ENCODE measurements around the gene RTL5. TPM values are rescaled to one million over a fixed set of nuclear protein-coding genes. Genes with fewer than 3 reads are reported as not detected.

RTL5 gene
- total RNA-seq, 2 donors from 2014 or later = 2.6 to 2.7 TPM

- Mint-ChIP-seq H3K4me1 (peaks cover 27% of the 10 kb centered on the region), H3K36me3 (ENCODE audit: low read depth) (no peaks in the 10 kb centered on the region), H3K27ac (peak overlapping the region; percentile 72), H3K27me3 (no peaks in the 10 kb centered on the region), H3K4me3 (no peak overlapping the region)
- ATAC-seq = no peak
- no peak for DNase-seq
- no peaks in the 10 kb centered on the region for H3K9me3 ChIP-seq (ENCODE audit: control insufficient read depth, low read length, poor library complexity, severe bottlenecking)
Measured at GRCh38 chrX:72097098-72097497, 34.6 kb downstream of the RTL5 start.

GRCh38 chrX:72095370-72095769 is 36.3 kb downstream of the RTL5 start:
- peaks cover 15% of the 10 kb centered on the region for H3K4me1 Mint-ChIP-seq
- DNase-seq = no peak
- no peak for ATAC-seq
- H3K36me3 Mint-ChIP-seq (ENCODE audit: low read depth) = no peaks in the 10 kb centered on the region
- H3K27me3 Mint-ChIP-seq = no peaks in the 10 kb centered on the region
- peak overlapping the region; percentile 96 for H3K27ac Mint-ChIP-seq
- H3K9me3 ChIP-seq (ENCODE audit: control insufficient read depth, low read length, poor library complexity, severe bottlenecking) = no peaks in the 10 kb centered on the region
- peak overlapping the region; percentile 69 for H3K4me3 Mint-ChIP-seq

- H3K27ac Mint-ChIP-seq = peak overlapping the region; percentile 96
- peak overlapping the region; percentile 69 for H3K4me3 Mint-ChIP-seq
- H3K27me3 Mint-ChIP-seq = no peaks in the 10 kb centered on the region
- peak; percentile 93 for ATAC-seq
- DNase-seq = peak; percentile 53 to 68 (median 59)
- H3K36me3 Mint-ChIP-seq (ENCODE audit: low read depth) = no peaks in the 10 kb centered on the region
- H3K9me3 ChIP-seq (ENCODE audit: control insufficient read depth, low read length, poor library complexity, severe bottlenecking) = no peaks in the 10 kb centered on the region
- H3K4me1 Mint-ChIP-seq = peaks cover 11% of the 10 kb centered on the region
Measured at GRCh38 chrX:72094894-72095293, 36.8 kb downstream of the RTL5 start.

GRCh38 chrX:72089254-72089653 is 42.5 kb downstream of the RTL5 start:
- ATAC-seq = no peak
- H3K27ac Mint-ChIP-seq = peak overlapping the region; percentile 41
- no peaks in the 10 kb centered on the region for H3K36me3 Mint-ChIP-seq (ENCODE audit: low read depth)

GRCh38 chrX:72088761-72089160 is 43.0 kb downstream of the RTL5 start:
- no peak for DNase-seq
- Mint-ChIP-seq H3K36me3 (ENCODE audit: low read depth) (no peaks in the 10 kb centered on the region), H3K4me3 (no peak overlapping the region), H3K27me3 (no peaks in the 10 kb centered on the region), H3K4me1 (peaks cover 4% of the 10 kb centered on the region), H3K27ac (peak overlapping the region; percentile 41)
- ATAC-seq = no peak
- no peaks in the 10 kb centered on the region for H3K9me3 ChIP-seq (ENCODE audit: control insufficient read depth, low read length, poor library complexity, severe bottlenecking)

More at GRCh38 chrX:72089254-72089653, 42.5 kb downstream of the RTL5 start:
- peaks cover 3% of the 10 kb centered on the region for H3K4me1 Mint-ChIP-seq
- no peaks in the 10 kb centered on the region for H3K9me3 ChIP-seq (ENCODE audit: control insufficient read depth, low read length, poor library complexity, severe bottlenecking)
- DNase-seq = no peak
- no peak overlapping the region for H3K4me3 Mint-ChIP-seq
- no peaks in the 10 kb centered on the region for H3K27me3 Mint-ChIP-seq

GRCh38 chrX:72086995-72087394 is 44.7 kb downstream of the RTL5 start:
- H3K4me3 Mint-ChIP-seq = no peak overlapping the region
- H3K27ac Mint-ChIP-seq = no peak overlapping the region
- peaks cover 5% of the 10 kb centered on the region for H3K4me1 Mint-ChIP-seq

GRCh38 chrX:72084114-72084513 is 47.6 kb downstream of the RTL5 start:
- DNase-seq (no peak), ATAC-seq (no peak)
- no peak overlapping the region for H3K27ac Mint-ChIP-seq
- H3K4me3 Mint-ChIP-seq = no peak overlapping the region
- peaks cover 6% of the 10 kb centered on the region for H3K4me1 Mint-ChIP-seq
- H3K27me3 Mint-ChIP-seq = no peaks in the 10 kb centered on the region
- H3K9me3 ChIP-seq (ENCODE audit: control insufficient read depth, low read length, poor library complexity, severe bottlenecking) = no peaks in the 10 kb centered on the region
- H3K36me3 Mint-ChIP-seq (ENCODE audit: low read depth) = no peaks in the 10 kb centered on the region

More at GRCh38 chrX:72086995-72087394, 44.7 kb downstream of the RTL5 start:
- DNase-seq (no peak), ATAC-seq (no peak)
- H3K9me3 ChIP-seq (ENCODE audit: control insufficient read depth, low read length, poor library complexity, severe bottlenecking) = no peaks in the 10 kb centered on the region
- Mint-ChIP-seq H3K36me3 (ENCODE audit: low read depth) (no peaks in the 10 kb centered on the region), H3K27me3 (no peaks in the 10 kb centered on the region)

- Mint-ChIP-seq H3K27me3 (no peaks in the 10 kb centered on the region), H3K4me1 (peaks cover 9% of the 10 kb centered on the region), H3K27ac (no peak overlapping the region), H3K4me3 (no peak overlapping the region), H3K36me3 (ENCODE audit: low read depth) (no peaks in the 10 kb centered on the region)
- DNase-seq (no peak), ATAC-seq (no peak)
- no peaks in the 10 kb centered on the region for H3K9me3 ChIP-seq (ENCODE audit: control insufficient read depth, low read length, poor library complexity, severe bottlenecking)
Measured at GRCh38 chrX:72083291-72083690, 48.4 kb downstream of the RTL5 start.

- H3K9me3 ChIP-seq (ENCODE audit: control insufficient read depth, low read length, poor library complexity, severe bottlenecking) = no peaks in the 10 kb centered on the region
- no peak for ATAC-seq
- DNase-seq = no peak
- no peaks in the 10 kb centered on the region for H3K27me3 Mint-ChIP-seq
- H3K4me3 Mint-ChIP-seq = no peak overlapping the region
- peaks cover 9% of the 10 kb centered on the region for H3K4me1 Mint-ChIP-seq
- H3K36me3 Mint-ChIP-seq (ENCODE audit: low read depth) = no peaks in the 10 kb centered on the region
- no peak overlapping the region for H3K27ac Mint-ChIP-seq
Measured at GRCh38 chrX:72081605-72082320, 50.0 kb downstream of the RTL5 start.

- no peaks in the 10 kb centered on the region for H3K9me3 ChIP-seq (ENCODE audit: control insufficient read depth, low read length, poor library complexity, severe bottlenecking)
- Mint-ChIP-seq H3K27me3 (no peaks in the 10 kb centered on the region), H3K36me3 (ENCODE audit: low read depth) (no peaks in the 10 kb centered on the region), H3K4me3 (no peak overlapping the region), H3K4me1 (peaks cover 9% of the 10 kb centered on the region), H3K27ac (no peak overlapping the region)
- no peak for DNase-seq
- ATAC-seq = no peak
Measured at GRCh38 chrX:72080800-72081199, 50.9 kb downstream of the RTL5 start.

- Mint-ChIP-seq H3K27ac (no peak overlapping the region), H3K36me3 (ENCODE audit: low read depth) (no peaks in the 10 kb centered on the region), H3K4me3 (no peak overlapping the region), H3K4me1 (peaks cover 12% of the 10 kb centered on the region), H3K27me3 (no peaks in the 10 kb centered on the region)
- ATAC-seq = no peak
- DNase-seq = no peak
- H3K9me3 ChIP-seq (ENCODE audit: control insufficient read depth, low read length, poor library complexity, severe bottlenecking) = no peaks in the 10 kb centered on the region
Measured at GRCh38 chrX:72080150-72080549, 51.6 kb downstream of the RTL5 start.

GRCh38 chrX:72079607-72080006 is 52.1 kb downstream of the RTL5 start:
- H3K4me3 Mint-ChIP-seq = no peak overlapping the region
- no peak overlapping the region for H3K27ac Mint-ChIP-seq
- H3K4me1 Mint-ChIP-seq = peaks cover 12% of the 10 kb centered on the region
- no peak for DNase-seq
- ATAC-seq = no peak
- no peaks in the 10 kb centered on the region for H3K9me3 ChIP-seq (ENCODE audit: control insufficient read depth, low read length, poor library complexity, severe bottlenecking)
- no peaks in the 10 kb centered on the region for H3K27me3 Mint-ChIP-seq
- no peaks in the 10 kb centered on the region for H3K36me3 Mint-ChIP-seq (ENCODE audit: low read depth)

GRCh38 chrX:72078411-72078810 is 53.3 kb downstream of the RTL5 start:
- peaks cover 10% of the 10 kb centered on the region for H3K4me1 Mint-ChIP-seq
- no peak for ATAC-seq
- peak overlapping the region; percentile 58 for H3K4me3 Mint-ChIP-seq
- H3K9me3 ChIP-seq (ENCODE audit: control insufficient read depth, low read length, poor library complexity, severe bottlenecking) = no peaks in the 10 kb centered on the region
- peak overlapping the region; percentile 4 for H3K27ac Mint-ChIP-seq
- no peaks in the 10 kb centered on the region for H3K36me3 Mint-ChIP-seq (ENCODE audit: low read depth)
- no peaks in the 10 kb centered on the region for H3K27me3 Mint-ChIP-seq
- DNase-seq = no peak

All from T-helper 17 cell (primary cell).